Measurements from ENCODE around the gene UEVLD. TPM values are rescaled to one million over a fixed set of nuclear protein-coding genes. Genes with fewer than 3 reads are reported as not detected.

The UEVLD gene
- total and polyA plus RNA-seq, 9 of the 15 experiments (the other 6 are each of a cell fraction or from before 2014, with no cell fraction given), result 4.7 to 12.6 (median 7.4) TPM

GRCh38 chr11:18617688-18618341, 29.3 kb upstream of the UEVLD start:
- FAIRE-seq, result no peak
- TF ChIP-seq KLF1 (tag; IDR thresholded peaks at IDR 0.05) (no peak), PHF8 (IDR thresholded peaks at IDR 0.05; ENCODE audit: borderline replicate concordance, low read length) (no peak), TRIM28 (IDR thresholded peaks at IDR 0.05) (no peak), U2AF1 (optimal IDR thresholded peaks at IDR 0.05; ENCODE audit: low read depth, low read length) (no peak), RBM15 (IDR thresholded peaks at IDR 0.05; ENCODE audit: insufficient read depth, low read length) (no peak), CUX1 (CRISPR knock-in tag; IDR thresholded peaks at IDR 0.05) (no peak), JUNB (CRISPR knock-in tag; conservative IDR thresholded peaks at IDR 0.05) (no peak), ZNF583 (CRISPR knock-in tag; IDR thresholded peaks at IDR 0.05) (no peak), ZNF232 (CRISPR knock-in tag; IDR thresholded peaks at IDR 0.05) (no peak), ZNF778 (CRISPR knock-in tag; IDR thresholded peaks at IDR 0.05) (no peak), MTA1 (IDR thresholded peaks at IDR 0.05; ENCODE audit: borderline replicate concordance) (no peak), RFX5 (IDR thresholded peaks at IDR 0.05; ENCODE audit: low read depth, low read length) (no peak), NR2F6 (CRISPR knock-in tag; IDR thresholded peaks at IDR 0.05) (no peak), RFX7 (CRISPR knock-in tag; IDR thresholded peaks at IDR 0.05) (no peak), FOXK2 (conservative IDR thresholded peaks at IDR 0.05 in 1 of 2, IDR thresholded peaks at IDR 0.05 in 1 of 2; ENCODE audit: low read depth in 2 of 2) (no peak)
- TF ChIP-seq, protein P1, sequence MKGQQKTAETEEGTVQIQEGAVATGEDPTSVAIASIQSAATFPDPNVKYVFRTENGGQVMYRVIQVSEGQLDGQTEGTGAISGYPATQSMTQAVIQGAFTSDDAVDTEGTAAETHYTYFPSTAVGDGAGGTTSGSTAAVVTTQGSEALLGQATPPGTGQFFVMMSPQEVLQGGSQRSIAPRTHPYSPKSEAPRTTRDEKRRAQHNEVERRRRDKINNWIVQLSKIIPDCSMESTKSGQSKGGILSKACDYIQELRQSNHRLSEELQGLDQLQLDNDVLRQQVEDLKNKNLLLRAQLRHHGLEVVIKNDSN (CRISPR knock-in tag; IDR thresholded peaks at IDR 0.05), result no peak
- TF ChIP-seq, protein P2, sequence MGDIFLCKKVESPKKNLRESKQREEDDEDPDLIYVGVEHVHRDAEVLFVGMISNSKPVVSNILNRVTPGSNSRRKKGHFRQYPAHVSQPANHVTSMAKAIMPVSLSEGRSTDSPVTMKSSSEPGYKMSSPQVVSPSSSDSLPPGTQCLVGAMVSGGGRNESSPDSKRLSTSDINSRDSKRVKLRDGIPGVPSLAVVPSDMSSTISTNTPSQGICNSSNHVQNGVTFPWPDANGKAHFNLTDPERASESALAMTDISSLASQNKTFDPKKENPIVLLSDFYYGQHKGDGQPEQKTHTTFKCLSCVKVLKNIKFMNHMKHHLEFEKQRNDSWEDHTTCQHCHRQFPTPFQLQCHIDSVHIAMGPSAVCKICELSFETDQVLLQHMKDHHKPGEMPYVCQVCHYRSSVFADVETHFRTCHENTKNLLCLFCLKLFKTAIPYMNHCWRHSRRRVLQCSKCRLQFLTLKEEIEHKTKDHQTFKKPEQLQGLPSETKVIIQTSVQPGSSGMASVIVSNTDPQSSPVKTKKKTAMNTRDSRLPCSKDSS (IDR thresholded peaks at IDR 0.05; ENCODE audit: low read depth, partially characterized antibody), result no peak

More at GRCh38 chr11:18617688-18618341, 29.3 kb upstream of the UEVLD start:
- Histone ChIP-seq H3K4me2 (ENCODE audit: insufficient read depth, low read length) (no peak overlapping the region), H3K27me3 (ENCODE audit: control insufficient read depth in 2 of 2, insufficient read depth in 2 of 2, low read length in 2 of 2) (no peaks in the 10 kb centered on the region), H3K27ac (ENCODE audit: extremely low read depth, low read depth, low read length) (no peak overlapping the region), H3K9me3 (replicated peaks; ENCODE audit: control insufficient read depth, insufficient read depth, low read depth, low read length) (no peaks in the 10 kb centered on the region), H3K36me3 (ENCODE audit: control insufficient read depth, insufficient read depth, low read length) (peaks cover 33% of the 10 kb centered on the region), H3K9me1 (ENCODE audit: control insufficient read depth, insufficient read depth, low read length) (no peaks in the 10 kb centered on the region), H3K79me2 (ENCODE audit: control insufficient read depth, insufficient read depth, low read length) (peaks cover 47% of the 10 kb centered on the region), H3K9ac (ENCODE audit: insufficient read depth in 1 of 2, low read depth in 2 of 2, low read length in 2 of 2) (no peak overlapping the region), H3K4me1 (replicated peaks in 1 of 2; ENCODE audit: control insufficient read depth in 2 of 2, insufficient read depth in 2 of 2, low read length in 2 of 2) (peaks cover 5 to 11% of the 10 kb centered on the region in 2 experiments; a peak in 4 of 5 replicates), H2AFZ (ENCODE audit: low read depth, low read length) (no peak overlapping the region), H3K4me3 (no peak overlapping the region), H4K20me1 (replicated peaks; ENCODE audit: control insufficient read depth, insufficient read depth, low read length) (peaks cover 7% of the 10 kb centered on the region; the same call in 1 of the 2 replicates)
- DNase-seq (ENCODE audit: extremely low read depth in 1 of 4, low spot score in 3 of 4) (no peak), ATAC-seq (no peak)
- no TSS peak for BruUV-seq (replicated peaks)
- in situ Hi-C loops (cut with MboI), result no loop called here
- 82% methylated on average over 7 of the region's 10 CpGs for WGBS (ENCODE audit: insufficient coverage, low coverage, missing lambda C conversion rate)
- intact Hi-C loops (cut with micrococcal nuclease), result no loop called here
- ChIA-PET CTCF (ENCODE audit: low intra/inter-chr PET ratio) (no interaction called here), POLR2A (interaction anchor here (0.9 to 4.2 kb wide), 3 partner anchors 12 to 222 kb away, joined by 5 to 32 read pairs (median 10); partner anchors contain the start of gene SPTY2D1)
